Measurements from ENCODE around the gene FBXW10B. TPM values are rescaled to one million over a fixed set of nuclear protein-coding genes. Genes with fewer than 3 reads are reported as not detected.
"Not testable (repeated sequence)": the region's sequence is repeated elsewhere in the genome, so short reads cannot be mapped to it uniquely, and the experiment has no call there.

The FBXW10B gene
- total RNA-seq, result 0.13 TPM in 1 of 2 replicates, not detected in the other

- DNase-seq (ENCODE audit: low read depth in 2 of 2), result not testable (repeated sequence)
Observed at GRCh38 chr17:15619331-15620058, at the start of gene FBXW10B. TSS of gene FBXW10B (minus strand) at chr17:15619704. CDS start at chr17:15619512, 192 bp downstream.

GRCh38 chr17:15663691-15664090, 44.2 kb upstream of the FBXW10B start:
- no peak for DNase-seq (ENCODE audit: low read depth in 2 of 2)

GRCh38 chr17:15663176-15663575, 43.7 kb upstream of the FBXW10B start:
- no peak for DNase-seq (ENCODE audit: low read depth in 2 of 2)

- DNase-seq (ENCODE audit: low read depth in 2 of 2), result no peak
Observed at GRCh38 chr17:15662681-15663080, 43.2 kb upstream of the FBXW10B start.

GRCh38 chr17:15660077-15660476, 40.6 kb upstream of the FBXW10B start:
- peak in 1 of 2 donors; percentile 76 for DNase-seq (ENCODE audit: low read depth in 2 of 2)

- DNase-seq (ENCODE audit: low read depth in 2 of 2), result peak in 1 of 2 donors; percentile 61
Observed at GRCh38 chr17:15659663-15660062, 40.2 kb upstream of the FBXW10B start.

- no peak for DNase-seq (ENCODE audit: low read depth in 2 of 2)
Observed at GRCh38 chr17:15659236-15659635, 39.7 kb upstream of the FBXW10B start.

GRCh38 chr17:15658296-15658695, 38.8 kb upstream of the FBXW10B start:
- DNase-seq (ENCODE audit: low read depth in 2 of 2), result no peak

- no peak for DNase-seq (ENCODE audit: low read depth in 2 of 2)
Observed at GRCh38 chr17:15657868-15658267, 38.4 kb upstream of the FBXW10B start.

GRCh38 chr17:15654886-15655561, 35.5 kb upstream of the FBXW10B start:
- DNase-seq (ENCODE audit: low read depth in 2 of 2), result peak in 1 of 2 donors; percentile 49

GRCh38 chr17:15654401-15654800, 34.9 kb upstream of the FBXW10B start:
- DNase-seq (ENCODE audit: low read depth in 2 of 2), result not testable (repeated sequence)

GRCh38 chr17:15652960-15653359, 33.5 kb upstream of the FBXW10B start:
- DNase-seq (ENCODE audit: low read depth in 2 of 2), result no peak

- peak; percentile 90 to 98 for DNase-seq (ENCODE audit: low read depth in 2 of 2)
Observed at GRCh38 chr17:15651583-15652110, 32.1 kb upstream of the FBXW10B start.

GRCh38 chr17:15650741-15651582, 31.5 kb upstream of the FBXW10B start:
- peak in 1 of 2 donors; percentile 26 for DNase-seq (ENCODE audit: low read depth in 2 of 2)

- peak; percentile 64 to 75 for DNase-seq (ENCODE audit: low read depth in 2 of 2)
Observed at GRCh38 chr17:15649861-15650421, 30.4 kb upstream of the FBXW10B start.

GRCh38 chr17:15648386-15648785, 28.9 kb upstream of the FBXW10B start:
- no peak for DNase-seq (ENCODE audit: low read depth in 2 of 2)

- peak in 1 of 2 donors; percentile 47 for DNase-seq (ENCODE audit: low read depth in 2 of 2)
Observed at GRCh38 chr17:15645942-15646312, 26.4 kb upstream of the FBXW10B start.

- peak; percentile 36 to 72 for DNase-seq (ENCODE audit: low read depth in 2 of 2)
Observed at GRCh38 chr17:15645099-15645941, 25.8 kb upstream of the FBXW10B start.

GRCh38 chr17:15642505-15643251, 23.2 kb upstream of the FBXW10B start:
- DNase-seq (ENCODE audit: low read depth in 2 of 2), result not testable (repeated sequence)

- not testable (repeated sequence) for DNase-seq (ENCODE audit: low read depth in 2 of 2)
Observed at GRCh38 chr17:15642014-15642413, 22.5 kb upstream of the FBXW10B start.

Data from dermis microvascular lymphatic vessel endothelial cell (primary cell).